GM12878 (cell line): ENCODE measurements around the gene PLEK2. TPM values are rescaled to one million over a fixed set of nuclear protein-coding genes. Genes with fewer than 3 reads are reported as not detected.

ENCODE experiments used
- ATAC-seq: fragments of 200-7000 bp; cut with Tn5 transposase; 3 replicates; pipeline ENCODE4 v1.9.1; 2020; ENCODE audit warnings: mild to moderate bottlenecking, moderate library complexity
- BruUV-seq: library from RNA; stranded (reverse); fragments of 400-500 nt; replicated peaks from 2 replicates; lab custom pipeline; 2021; lab: Mats Ljungman, UMichigan
- CTCF ChIA-PET: fragments of 300-600 bp; sonication (Branson Sonifier 250); formaldehyde crosslinking; extraction: SDS; loops from one replicate; lab custom pipeline; 2021; ENCODE audit warnings: inconsistent platforms; lab: Yijun Ruan, JAX
- POLR2A ChIA-PET: fragments of 350-600 bp; formaldehyde crosslinking; extraction: SDS; loops from one replicate; lab custom pipeline; 2021; ENCODE audit warnings: inconsistent platforms; lab: Charles Lee
- RAD21 ChIA-PET: fragments of 300-600 bp; sonication (Branson Sonifier 250); formaldehyde crosslinking; loops from one replicate; lab custom pipeline; 2023; ENCODE audit warnings: antibody characterized with exemption; ENCODE audit not compliant: unreplicated experiment; lab: Charles Lee
- SMC1A ChIA-PET: fragments of 300-600 bp; sonication (Branson Sonifier 250); formaldehyde crosslinking; loops from one replicate; lab custom pipeline; 2023; ENCODE audit not compliant: unreplicated experiment, uncharacterized antibody; lab: Charles Lee
- DNase-seq: peaks from one replicate; pipeline ENCODE4 v3.0.0-alpha.2; 2011; ENCODE audit warnings: low read depth, low spot score
- FAIRE-seq: peaks from 3 replicates; lab custom pipeline; 2011; peaks lifted over from hg19 to GRCh38; lab: Jason Lieb, UNC
- H2AFZ ChIP-seq: 2 replicates; pipeline ENCODE4 v1.6.0; 2011; ENCODE audit warnings: low read depth, low read length, control low read depth; ENCODE audit not compliant: control insufficient read depth
- H3K27ac ChIP-seq: 2 replicates; pipeline ENCODE4 v1.5.1; 2011; ENCODE audit warnings: control low read depth; ENCODE audit not compliant: control insufficient read depth, insufficient read depth
- H3K27me3 ChIP-seq, 2 experiments: replicated peaks in 1 of 2; 2 replicates each; pipeline versions ENCODE4 v1.6.0 to v1.6.1; 2011; ENCODE audit warnings: low read length in 1 of 2; ENCODE audit not compliant: control insufficient read depth in 2 of 2, insufficient read depth in 2 of 2
- H3K36me3 ChIP-seq, 2 experiments: 2 replicates each; pipeline ENCODE4 v1.5.1; 2011; ENCODE audit warnings: low read length in 1 of 2; ENCODE audit not compliant: control insufficient read depth in 2 of 2, insufficient read depth in 2 of 2
- H3K4me1 ChIP-seq: 2 replicates; pipeline ENCODE4 v1.6.1; 2011; ENCODE audit warnings: mild to moderate bottlenecking, low read length, moderate library complexity, mixed read lengths; ENCODE audit not compliant: control insufficient read depth, insufficient read depth
- H3K4me2 ChIP-seq: 2 replicates; pipeline ENCODE4 v1.6.0; 2011; ENCODE audit warnings: control low read depth; ENCODE audit not compliant: control insufficient read depth, insufficient read depth
- H3K4me3 ChIP-seq: fragments of 200-600 bp; sonication (generic); 2 replicates; pipeline ENCODE4 v1.5.1; 2016
- H3K79me2 ChIP-seq: 2 replicates; pipeline ENCODE4 v1.6.0; 2011; ENCODE audit warnings: low read length; ENCODE audit not compliant: control insufficient read depth, insufficient read depth
- H3K9ac ChIP-seq: 2 replicates; pipeline ENCODE4 v1.8.0; 2011; ENCODE audit warnings: low read length, control low read depth, mixed read lengths; ENCODE audit not compliant: control insufficient read depth, insufficient read depth
- H3K9me3 ChIP-seq: replicated peaks from 3 replicates; pipeline ENCODE4 v1.5.1; 2011; ENCODE audit warnings: mild to moderate bottlenecking, low read length; ENCODE audit not compliant: control insufficient read depth, insufficient read depth
- H4K20me1 ChIP-seq: 2 replicates; pipeline ENCODE4 v1.6.0; 2011; ENCODE audit not compliant: control insufficient read depth, insufficient read depth
- CUX1 ChIP-seq: IDR thresholded peaks from 2 replicates; pipeline ENCODE4 v1.6.1; 2012; ENCODE audit warnings: improper control_type of control experiment, low read depth, low read length; ENCODE audit not compliant: insufficient replicate concordance
- E2F4 ChIP-seq: IDR thresholded peaks from 2 replicates; pipeline ENCODE4 v1.6.1; 2012; ENCODE audit warnings: low read depth, low read length, improper control_type of control experiment
- HCFC1 ChIP-seq: fragments of 150-350 bp; IDR thresholded peaks from 2 replicates; pipeline ENCODE4 v1.6.1; 2014; ENCODE audit warnings: low read length
- KAT2A ChIP-seq: conservative IDR thresholded peaks from 2 replicates; pipeline ENCODE4 v1.6.1; 2011; ENCODE audit warnings: low read depth, low read length; ENCODE audit not compliant: control insufficient read depth
- LARP7 ChIP-seq: fragments of 450-650 bp; IDR thresholded peaks from 2 replicates; pipeline ENCODE4 v1.6.1; 2017; ENCODE audit warnings: mild to moderate bottlenecking
- TCF12 ChIP-seq: IDR thresholded peaks from 2 replicates; pipeline ENCODE4 v1.6.1; 2011; ENCODE audit warnings: low read depth, mild to moderate bottlenecking, low read length
- WGBS: methylation state at CpG from one replicate; pipeline ENCODE4 v1.1.6; 2016; ENCODE audit warnings: low lambda C conversion rate; ENCODE audit not compliant: insufficient replicate concordance, insufficient coverage; ENCODE audit errors: missing lambda C conversion rate; 5-methylcytosine and 5-hydroxymethylcytosine counted together
- in situ Hi-C: fragments of 300-500 bp; cut with MboI; formaldehyde crosslinking; loops from 9 replicates; pipeline ENCODE4 v1.14.3; 2018; ENCODE audit warnings: mixed read lengths
- intact Hi-C: fragments of 100-400 bp; cut with micrococcal nuclease; formaldehyde crosslinking; loops from one replicate; pipeline ENCODE4 v1.14.2; 2022; ENCODE audit not compliant: unreplicated experiment
- polyA plus RNA-seq, 11 experiments: library from polyadenylated mRNA; depleted of rRNA in 4 of 11; unstranded in 6 of 11; stranded (reverse) in 5 of 11; fragments of >200 nt; fragmentation: Nextera tagmentation in 4 of 11; fragmentation: Illumina TruSeq in 1 of 11; extraction: Ambion mirVana in 4 of 11; extraction: Trizol in 1 of 11; gene quantifications; 1 replicate in 1 of 11; 2 replicates in 10 of 11; pipeline versions ENCODE4 v1.2.1 to v1.2.3, GENCODE V29; 2011 to 2016; ENCODE audit warnings: inconsistent platforms in 2 of 11, missing spikeins in 2 of 11, low read depth in 1 of 11
- total RNA-seq, 4 experiments: library from RNA; depleted of rRNA in 3 of 4; stranded (reverse); fragments of >200 nt in 3 of 4; fragmentation: Illumina TruSeq in 1 of 4; extraction: Trizol in 1 of 4; gene quantifications; 2 replicates each; pipeline versions ENCODE4 v1.2.1 to v1.2.3, GENCODE V29; 2013 to 2021

Gene PLEK2
- total and polyA plus RNA-seq, 10 of the 15 experiments (the other 5 are each of a cell fraction or from before 2014, with no cell fraction given), result 0.08 to 0.20 TPM; not detected in 8

GRCh38 chr14:67395086-67395875 is 16.7 kb downstream of the PLEK2 start (continued):
- no peak for TF ChIP-seq E2F4
- TF ChIP-seq, all 136 proteins: peak for 0

- H3K36me3 ChIP-seq, result no peaks in the 10 kb centered on the region
- WGBS, result 70% methylated on average over 6 of the region's 6 CpGs
- no peak for DNase-seq
- FAIRE-seq, result no peak
- no peak overlapping the region for H3K27ac ChIP-seq
- H4K20me1 ChIP-seq, result no peaks in the 10 kb centered on the region
- H2AFZ ChIP-seq, result no peak overlapping the region
- H3K4me1 ChIP-seq, result no peaks in the 10 kb centered on the region
- no TSS peak for BruUV-seq
- H3K27me3 ChIP-seq, result no peaks in the 10 kb centered on the region
- SMC1A ChIA-PET, result interaction anchor here (1.5 kb wide), 1 partner anchor 9 kb away, joined by 3 read pairs; no protein-coding TSS in a partner anchor
- no peaks in the 10 kb centered on the region for H3K79me2 ChIP-seq
- TF ChIP-seq CUX1 (no peak), TCF12 (no peak), LARP7 (no peak), HCFC1 (no peak), KAT2A (no peak)
- H3K9ac ChIP-seq, result no peak overlapping the region
- intact Hi-C loops (no loop called here), in situ Hi-C loops (no loop called here)
- no peak overlapping the region for H3K4me3 ChIP-seq
- H3K4me2 ChIP-seq, result no peak overlapping the region
- no peaks in the 10 kb centered on the region for H3K9me3 ChIP-seq
- POLR2A ChIA-PET, result no interaction called here
- ATAC-seq, result no peak
- CTCF ChIA-PET, result no interaction called here
- RAD21 ChIA-PET, result no interaction called here
Observed at GRCh38 chr14:67393689-67394088, 18.3 kb downstream of the PLEK2 start.
